ENCODE data around the gene TRIM74.
"Not testable (repeated sequence)": the region's sequence is repeated elsewhere in the genome, so short reads cannot be mapped to it uniquely, and the experiment has no call there.

The TRIM74 gene

GRCh38 chr7:72968980-72969516, at the start of gene TRIM74:
TRIM74 (minus strand) TSS chr7:72969466; CDS start chr7:72966157, 3,309 bp downstream.
- FAIRE-seq = not testable (repeated sequence)

GRCh38 chr7:73006491-73006890, 37.2 kb upstream of the TRIM74 start:
- not testable (repeated sequence) for FAIRE-seq

GRCh38 chr7:73005693-73006447, 36.6 kb upstream of the TRIM74 start:
- FAIRE-seq = peak; percentile 89

- FAIRE-seq = not testable (repeated sequence)
Observed at GRCh38 chr7:73005356-73005692, 36.1 kb upstream of the TRIM74 start.

- not testable (repeated sequence) for FAIRE-seq
Observed at GRCh38 chr7:72997887-72998468, 28.7 kb upstream of the TRIM74 start.

- FAIRE-seq = not testable (repeated sequence)
Observed at GRCh38 chr7:72997447-72997846, 28.2 kb upstream of the TRIM74 start.

- not testable (repeated sequence) for FAIRE-seq
Observed at GRCh38 chr7:72995484-72995883, 26.2 kb upstream of the TRIM74 start.

- FAIRE-seq = not testable (repeated sequence)
Observed at GRCh38 chr7:72990146-72990913, 21.1 kb upstream of the TRIM74 start.

GRCh38 chr7:72982084-72982483, 12.8 kb upstream of the TRIM74 start:
- not testable (repeated sequence) for FAIRE-seq

- FAIRE-seq = not testable (repeated sequence)
Observed at GRCh38 chr7:72980382-72980781, 11.1 kb upstream of the TRIM74 start.

GRCh38 chr7:72976434-72976833, 7.2 kb upstream of the TRIM74 start:
- not testable (repeated sequence) for FAIRE-seq

- not testable (repeated sequence) for FAIRE-seq
Observed at GRCh38 chr7:72975656-72976286, 6.5 kb upstream of the TRIM74 start.

GRCh38 chr7:72974781-72975180, 5.5 kb upstream of the TRIM74 start:
- not testable (repeated sequence) for FAIRE-seq

GRCh38 chr7:72971505-72971904, 2.2 kb upstream of the TRIM74 start:
- not testable (repeated sequence) for FAIRE-seq

- FAIRE-seq = not testable (repeated sequence)
Observed at GRCh38 chr7:72969688-72970087, 422 bp upstream of the TRIM74 start.

GRCh38 chr7:72966892-72967291, 2.4 kb downstream of the TRIM74 start:
- not testable (repeated sequence) for FAIRE-seq

- not testable (repeated sequence) for FAIRE-seq
Observed at GRCh38 chr7:72965186-72965975, 3.9 kb downstream of the TRIM74 start.

GRCh38 chr7:72963056-72963455, 6.2 kb downstream of the TRIM74 start:
- not testable (repeated sequence) for FAIRE-seq

- FAIRE-seq = not testable (repeated sequence)
Observed at GRCh38 chr7:72961346-72961650, 8.0 kb downstream of the TRIM74 start.

- FAIRE-seq = not testable (repeated sequence)
Observed at GRCh38 chr7:72960626-72961345, 8.5 kb downstream of the TRIM74 start.

GRCh38 chr7:72960029-72960428, 9.2 kb downstream of the TRIM74 start:
- FAIRE-seq = not testable (repeated sequence)

All from A204.1 (cell line).